Chondrocyte (in vitro differentiated cells): ENCODE results near the gene ACKR4. TPM values are rescaled to one million over a fixed set of nuclear protein-coding genes. Genes with fewer than 3 reads are reported as not detected.
"Not testable (repeated sequence)": the region's sequence is repeated elsewhere in the genome, so short reads cannot be mapped to it uniquely, and the experiment has no call there.

Experiments used
- DNase-seq: peaks from one replicate; pipeline ENCODE4 v3.0.0; 2021; ENCODE audit warnings: mixed read lengths, low spot score
- H3K27ac Mint-ChIP-seq: one replicate; pipeline ENCODE4 v1.8.0; 2021; ENCODE audit warnings: mild to moderate bottlenecking, moderate library complexity, mixed read lengths; ENCODE audit not compliant: unreplicated experiment
- H3K27me3 Mint-ChIP-seq: 2 replicates; pipeline ENCODE4 v1.8.0; 2021; ENCODE audit warnings: low read depth, mixed read lengths
- H3K36me3 Mint-ChIP-seq: 2 replicates; pipeline ENCODE4 v1.8.0; 2021; ENCODE audit warnings: low read depth, mixed read lengths
- H3K4me1 Mint-ChIP-seq: 2 replicates; pipeline ENCODE4 v1.8.0; 2021; ENCODE audit warnings: low read depth, mild to moderate bottlenecking, mixed read lengths
- H3K4me3 Mint-ChIP-seq: one replicate; pipeline ENCODE4 v1.8.0; 2021; ENCODE audit warnings: mild to moderate bottlenecking, moderate library complexity, mixed read lengths; ENCODE audit not compliant: unreplicated experiment
- H3K9me3 Mint-ChIP-seq: 2 replicates; pipeline ENCODE4 v1.8.0; 2021; ENCODE audit warnings: low read depth, mixed read lengths
- CTCF ChIP-seq: fragments of 200-600 bp; sonication (generic); IDR thresholded peaks from 2 replicates; pipeline ENCODE4 v1.5.0; 2021; ENCODE audit warnings: antibody characterized with exemption, mild to moderate bottlenecking, moderate library complexity
- total RNA-seq: library from RNA; stranded (reverse); gene quantifications from 3 replicates; pipeline ENCODE4 v1.2.1, GENCODE V29; 2021

The ACKR4 gene
- total RNA-seq, 1 donor from 2014 or later, result not detected

GRCh38 chr3:132554437-132554836 is 42.6 kb upstream of the ACKR4 start:
- Mint-ChIP-seq H3K27me3 (no peaks in the 10 kb centered on the region), H3K4me1 (peaks cover 24% of the 10 kb centered on the region), H3K27ac (peak overlapping the region; percentile 4), H3K4me3 (no peak overlapping the region), H3K9me3 (no peaks in the 10 kb centered on the region), H3K36me3 (peaks cover 11% of the 10 kb centered on the region)
- DNase-seq, result no peak
- TF ChIP-seq CTCF, result no peak

GRCh38 chr3:132555306-132556035 is 41.6 kb upstream of the ACKR4 start:
- TF ChIP-seq CTCF, result no peak
- no peak overlapping the region for H3K4me3 Mint-ChIP-seq
- DNase-seq, result no peak
- no peaks in the 10 kb centered on the region for H3K9me3 Mint-ChIP-seq
- peaks cover 14% of the 10 kb centered on the region for H3K4me1 Mint-ChIP-seq
- no peak overlapping the region for H3K27ac Mint-ChIP-seq
- H3K27me3 Mint-ChIP-seq, result no peaks in the 10 kb centered on the region
- H3K36me3 Mint-ChIP-seq, result peaks cover 11% of the 10 kb centered on the region

- H3K9me3 Mint-ChIP-seq, H3K27me3 Mint-ChIP-seq, H3K27ac Mint-ChIP-seq, H3K4me3 Mint-ChIP-seq, H3K4me1 Mint-ChIP-seq, DNase-seq: not testable (repeated sequence)
- peaks cover 13% of the 10 kb centered on the region for H3K36me3 Mint-ChIP-seq
Observed at GRCh38 chr3:132556036-132556386, 41.1 kb upstream of the ACKR4 start.

GRCh38 chr3:132556508-132557159 is 40.4 kb upstream of the ACKR4 start:
- TF ChIP-seq CTCF, result no peak
- Mint-ChIP-seq H3K27me3 (no peaks in the 10 kb centered on the region), H3K4me1 (peaks cover 7% of the 10 kb centered on the region), H3K4me3 (no peak overlapping the region), H3K27ac (no peak overlapping the region), H3K36me3 (peaks cover 13% of the 10 kb centered on the region), H3K9me3 (no peaks in the 10 kb centered on the region)
- no peak for DNase-seq

- no peak for DNase-seq
- H3K4me1 Mint-ChIP-seq, result no peaks in the 10 kb centered on the region
- no peaks in the 10 kb centered on the region for H3K27me3 Mint-ChIP-seq
- H3K27ac Mint-ChIP-seq, result no peak overlapping the region
- peaks cover 5% of the 10 kb centered on the region for H3K9me3 Mint-ChIP-seq
- H3K36me3 Mint-ChIP-seq, result peaks cover 13% of the 10 kb centered on the region
- no peak overlapping the region for H3K4me3 Mint-ChIP-seq
- no peak for TF ChIP-seq CTCF
Observed at GRCh38 chr3:132561003-132561402, 36.1 kb upstream of the ACKR4 start.
